Dermis microvascular lymphatic vessel endothelial cell (primary cell): ENCODE data around the gene RSPRY1. TPM values are rescaled to one million over a fixed set of nuclear protein-coding genes. Genes with fewer than 3 reads are reported as not detected.
A peak's percentile ranks its signal among the peaks of the same experiment; 100 is the strongest.

Experiments
- DNase-seq, 2 donors: peaks; one replicate each; pipeline versions ENCODE4 v3.0.0 to v3.0.0-alpha.2; 2010; ENCODE audit warnings: low read depth in 2 of 2
- total RNA-seq: library from RNA; depleted of rRNA; stranded (reverse); fragments of >200 nt; gene quantifications from 2 replicates; pipeline ENCODE4 v1.2.1, GENCODE V29; 2014

The RSPRY1 gene
- total RNA-seq, 1 donor from 2014 or later: 43.8 TPM

GRCh38 chr16:57223057-57223456, 36.9 kb downstream of the RSPRY1 start:
- DNase-seq: no peak

GRCh38 chr16:57224651-57225335, 38.7 kb downstream of the RSPRY1 start:
- DNase-seq: no peak

- DNase-seq: no peak
Measured at GRCh38 chr16:57225978-57226377, 39.8 kb downstream of the RSPRY1 start.

- no peak for DNase-seq
Measured at GRCh38 chr16:57226701-57227621, 40.8 kb downstream of the RSPRY1 start.

GRCh38 chr16:57229079-57229478, 43.0 kb downstream of the RSPRY1 start:
- no peak for DNase-seq

- DNase-seq: no peak
Measured at GRCh38 chr16:57231821-57232350, 45.8 kb downstream of the RSPRY1 start.

- no peak for DNase-seq
Measured at GRCh38 chr16:57233944-57234706, 48.0 kb downstream of the RSPRY1 start.

GRCh38 chr16:57234707-57235092, 48.6 kb downstream of the RSPRY1 start:
- DNase-seq: no peak

- peak in 1 of 2 donors; percentile 23 for DNase-seq
Measured at GRCh38 chr16:57235128-57236021, 49.2 kb downstream of the RSPRY1 start.

- no peak for DNase-seq
Measured at GRCh38 chr16:57236022-57236350, 49.9 kb downstream of the RSPRY1 start.

GRCh38 chr16:57238682-57239081, 52.6 kb downstream of the RSPRY1 start:
- DNase-seq: no peak

GRCh38 chr16:57239107-57239506, 53.0 kb downstream of the RSPRY1 start:
- peak; percentile 35 to 76 for DNase-seq

GRCh38 chr16:57240851-57241250, 54.7 kb downstream of the RSPRY1 start:
- no peak for DNase-seq

- DNase-seq: no peak
Measured at GRCh38 chr16:57242650-57243049, 56.5 kb downstream of the RSPRY1 start.

- DNase-seq: no peak
Measured at GRCh38 chr16:57244463-57244766, 58.3 kb downstream of the RSPRY1 start.

- peak; percentile 86 to 98 for DNase-seq
Measured at GRCh38 chr16:57244767-57245471, 58.8 kb downstream of the RSPRY1 start, which contains the start of gene ARL2BP. Gene ARL2BP, plus strand, starts transcription at chr16:57245259. Its CDS starts 109 bp downstream, at chr16:57245368.

GRCh38 chr16:57245472-57246113, 59.5 kb downstream of the RSPRY1 start:
- peak in 1 of 2 donors; percentile 30 for DNase-seq

GRCh38 chr16:57251352-57251751, 65.2 kb downstream of the RSPRY1 start:
- no peak for DNase-seq

GRCh38 chr16:57252148-57252721, 66.1 kb downstream of the RSPRY1 start:
- no peak for DNase-seq
